Measurements from ENCODE around the gene KANK3. TPM values are rescaled to one million over a fixed set of nuclear protein-coding genes. Genes with fewer than 3 reads are reported as not detected.

KANK3 gene
- total RNA-seq, 1 donor from 2014 or later, result 2.9 TPM

- no peak overlapping the region for H3K27ac Mint-ChIP-seq (ENCODE audit: unreplicated experiment)
Measured at GRCh38 chr19:8335343-8336071, 7.6 kb downstream of the KANK3 start.

DNA sequence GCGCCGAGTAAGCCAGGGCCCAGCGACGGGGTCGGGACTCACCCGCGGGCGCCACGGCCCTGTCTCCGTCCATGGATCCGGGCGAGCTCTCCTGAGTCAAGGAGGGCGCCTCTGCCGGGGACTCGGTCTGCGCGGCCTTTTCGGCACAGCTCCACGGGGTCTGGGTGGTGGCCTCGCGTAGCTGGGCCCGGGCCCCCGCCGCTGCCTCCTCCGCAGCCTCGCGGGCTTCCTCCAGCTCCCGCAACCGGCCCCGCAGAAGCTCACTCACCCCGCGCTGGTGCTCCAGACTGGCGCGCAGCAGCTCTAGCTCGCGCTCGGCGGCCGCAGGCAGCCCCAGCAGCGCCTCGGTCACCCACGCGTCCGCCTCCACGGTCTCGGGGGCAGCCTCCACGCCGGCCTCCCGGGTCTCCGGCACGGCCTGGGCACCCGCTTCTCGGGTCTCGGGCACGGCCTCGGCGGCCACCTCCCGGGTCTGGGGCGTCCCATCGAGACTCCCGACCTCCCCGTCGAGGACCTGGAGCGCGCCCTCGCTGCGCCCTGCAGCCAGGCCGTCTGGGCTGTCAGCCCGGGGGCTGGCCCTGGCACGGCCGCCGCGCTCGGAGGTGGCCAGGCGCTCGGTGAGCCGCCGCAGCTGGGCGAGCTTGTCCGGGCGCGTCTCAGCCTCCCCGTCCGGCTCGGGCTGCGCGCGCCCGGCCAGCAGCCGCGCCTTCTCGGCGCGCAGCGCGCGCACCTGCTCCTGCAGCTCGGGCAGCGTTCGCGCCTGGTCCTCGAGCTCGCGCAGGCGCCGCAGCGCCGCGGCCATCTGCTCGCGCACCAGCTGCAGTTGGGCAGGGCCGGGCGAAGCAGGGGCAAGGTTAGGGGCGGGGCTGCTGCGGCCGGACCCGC is 8.4 kb downstream of the KANK3 start:
- TF ChIP-seq CTCF (IDR thresholded peaks at IDR 0.05; ENCODE audit: insufficient read depth, low read depth, low read length) (no peak), EZH2 (IDR thresholded peaks at IDR 0.05; ENCODE audit: insufficient read depth, low read length) (no peak)
- no peaks in the 10 kb centered on the region for H3K9me3 ChIP-seq (ENCODE audit: insufficient read depth, low read depth, low read length)
- no peaks in the 10 kb centered on the region for H3K4me1 ChIP-seq (ENCODE audit: insufficient read depth, low read length)
- DNase-seq (ENCODE audit: low read depth), result peak; percentile 58
- Mint-ChIP-seq H3K4me1 (ENCODE audit: low read depth, unreplicated experiment) (no peaks in the 10 kb centered on the region), H3K9me3 (ENCODE audit: unreplicated experiment) (no peaks in the 10 kb centered on the region), H3K36me3 (ENCODE audit: low read depth, unreplicated experiment) (no peaks in the 10 kb centered on the region), H3K27ac (ENCODE audit: unreplicated experiment) (no peak overlapping the region), H3K4me3 (ENCODE audit: unreplicated experiment) (peak overlapping the region; percentile 57), H3K27me3 (ENCODE audit: low read depth, unreplicated experiment) (peaks cover 42% of the 10 kb centered on the region)
- H3K9ac ChIP-seq (ENCODE audit: low read length), result no peak overlapping the region
- H2AFZ ChIP-seq (ENCODE audit: low read depth, low read length), result peak overlapping the region; percentile 34
- no peak overlapping the region for H3K4me3 ChIP-seq (ENCODE audit: insufficient read depth, low read depth, low read length)
- FAIRE-seq, result no peak
- no peaks in the 10 kb centered on the region for H3K79me2 ChIP-seq (ENCODE audit: insufficient read depth, low read length)
- peak overlapping the region; percentile 76 for H3K4me2 ChIP-seq (ENCODE audit: low read length)
- H3K27me3 ChIP-seq (ENCODE audit: insufficient read depth, low read length), result peaks cover 24% of the 10 kb centered on the region
- H3K36me3 ChIP-seq (ENCODE audit: insufficient read depth, low read length), result no peaks in the 10 kb centered on the region
- peaks cover 3% of the 10 kb centered on the region for H4K20me1 ChIP-seq (ENCODE audit: insufficient read depth, low read length)
- no peak overlapping the region for H3K27ac ChIP-seq (ENCODE audit: low read depth, low read length)

More at GRCh38 chr19:8335343-8336071, 7.6 kb downstream of the KANK3 start:
- Histone ChIP-seq H3K27me3 (ENCODE audit: insufficient read depth, low read length) (peaks cover 28% of the 10 kb centered on the region), H3K27ac (ENCODE audit: low read depth, low read length) (no peak overlapping the region), H3K9me3 (ENCODE audit: insufficient read depth, low read depth, low read length) (no peaks in the 10 kb centered on the region), H4K20me1 (ENCODE audit: insufficient read depth, low read length) (peaks cover 3% of the 10 kb centered on the region), H3K36me3 (ENCODE audit: insufficient read depth, low read length) (no peaks in the 10 kb centered on the region), H3K4me2 (ENCODE audit: low read length) (peak overlapping the region; percentile 76), H2AFZ (ENCODE audit: low read depth, low read length) (peak overlapping the region; percentile 34), H3K4me1 (ENCODE audit: insufficient read depth, low read length) (no peaks in the 10 kb centered on the region), H3K4me3 (ENCODE audit: insufficient read depth, low read depth, low read length) (no peak overlapping the region), H3K9ac (ENCODE audit: low read length) (no peak overlapping the region), H3K79me2 (ENCODE audit: insufficient read depth, low read length) (no peaks in the 10 kb centered on the region)
- peaks cover 37% of the 10 kb centered on the region for H3K27me3 Mint-ChIP-seq (ENCODE audit: low read depth, unreplicated experiment)
- H3K36me3 Mint-ChIP-seq (ENCODE audit: low read depth, unreplicated experiment), result peaks cover 1% of the 10 kb centered on the region
- H3K4me1 Mint-ChIP-seq (ENCODE audit: low read depth, unreplicated experiment), result no peaks in the 10 kb centered on the region
- DNase-seq (ENCODE audit: low read depth) (no peak), FAIRE-seq (no peak)
- H3K4me3 Mint-ChIP-seq (ENCODE audit: unreplicated experiment), result peak overlapping the region; percentile 8
- no peaks in the 10 kb centered on the region for H3K9me3 Mint-ChIP-seq (ENCODE audit: unreplicated experiment)
- no peak for TF ChIP-seq EZH2 (IDR thresholded peaks at IDR 0.05; ENCODE audit: insufficient read depth, low read length)

DNA sequence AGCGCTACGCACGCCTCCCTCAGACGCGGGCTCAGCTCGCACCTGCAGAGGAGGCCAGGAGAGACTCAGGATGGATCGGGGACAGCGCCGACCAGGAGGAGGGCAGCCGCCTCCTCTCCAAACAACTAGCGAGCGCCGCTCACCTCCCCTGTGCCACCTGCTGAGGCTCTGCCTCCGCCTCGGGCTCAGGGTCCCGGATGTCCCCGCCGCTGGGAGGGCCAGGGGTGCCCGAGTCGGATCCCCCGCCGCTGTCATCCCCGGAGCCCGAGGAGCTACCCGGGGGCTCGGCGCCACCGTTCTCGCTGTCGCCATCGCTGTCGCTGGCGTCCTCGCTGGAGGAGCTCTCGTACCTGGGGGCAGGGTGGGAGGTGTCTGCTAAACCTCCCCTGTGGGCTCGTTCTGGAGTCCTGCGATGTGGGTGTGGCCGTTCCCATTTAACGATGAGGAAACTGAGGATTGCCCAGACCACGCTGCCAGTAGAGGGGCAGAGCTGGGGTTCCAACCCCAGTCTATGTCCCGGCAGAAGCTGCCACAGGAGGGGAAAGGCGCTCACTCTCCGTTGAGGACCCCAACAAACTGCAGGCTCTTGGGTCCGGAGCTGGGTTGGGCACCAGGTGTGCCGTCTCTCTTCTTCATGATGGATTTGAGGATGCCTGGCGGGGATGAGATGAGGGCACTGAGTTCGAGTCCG is 9.2 kb downstream of the KANK3 start:
- no peak overlapping the region for H3K4me2 ChIP-seq (ENCODE audit: low read length)
- no peaks in the 10 kb centered on the region for H3K9me3 ChIP-seq (ENCODE audit: insufficient read depth, low read depth, low read length)
- H3K4me1 ChIP-seq (ENCODE audit: insufficient read depth, low read length), result no peaks in the 10 kb centered on the region
- DNase-seq (ENCODE audit: low read depth), result no peak
- H3K79me2 ChIP-seq (ENCODE audit: insufficient read depth, low read length), result no peaks in the 10 kb centered on the region
- no peak overlapping the region for H2AFZ ChIP-seq (ENCODE audit: low read depth, low read length)
- Mint-ChIP-seq H3K4me1 (ENCODE audit: low read depth, unreplicated experiment) (no peaks in the 10 kb centered on the region), H3K9me3 (ENCODE audit: unreplicated experiment) (no peaks in the 10 kb centered on the region), H3K36me3 (ENCODE audit: low read depth, unreplicated experiment) (no peaks in the 10 kb centered on the region), H3K27ac (ENCODE audit: unreplicated experiment) (no peak overlapping the region), H3K4me3 (ENCODE audit: unreplicated experiment) (peak overlapping the region; percentile 57), H3K27me3 (ENCODE audit: low read depth, unreplicated experiment) (peaks cover 40% of the 10 kb centered on the region)
- no peak overlapping the region for H3K27ac ChIP-seq (ENCODE audit: low read depth, low read length)
- H3K9ac ChIP-seq (ENCODE audit: low read length), result no peak overlapping the region
- peak; percentile 86 for TF ChIP-seq EZH2 (IDR thresholded peaks at IDR 0.05; ENCODE audit: insufficient read depth, low read length)
- no peak for TF ChIP-seq CTCF (IDR thresholded peaks at IDR 0.05; ENCODE audit: insufficient read depth, low read depth, low read length)
- no peaks in the 10 kb centered on the region for H3K36me3 ChIP-seq (ENCODE audit: insufficient read depth, low read length)
- peaks cover 3% of the 10 kb centered on the region for H4K20me1 ChIP-seq (ENCODE audit: insufficient read depth, low read length)
- H3K27me3 ChIP-seq (ENCODE audit: insufficient read depth, low read length), result peaks cover 24% of the 10 kb centered on the region
- FAIRE-seq, result no peak
- H3K4me3 ChIP-seq (ENCODE audit: insufficient read depth, low read depth, low read length), result no peak overlapping the region
